GM12864 (cell line): ENCODE measurements around the gene NYAP2.

Experiments
- DNase-seq: peaks from one replicate; pipeline ENCODE4 v3.0.0-alpha.2; 2011; ENCODE audit warnings: low read depth
- H3K4me3 ChIP-seq: 2 replicates; pipeline ENCODE4 v1.5.1; 2011; ENCODE audit warnings: mild to moderate bottlenecking, low read depth, low read length, control low read depth
- TF ChIP-seq, protein P1 (sequence below): IDR thresholded peaks from 2 replicates; pipeline ENCODE4 v1.5.1; 2011; ENCODE audit warnings: low read depth, mild to moderate bottlenecking, moderate library complexity, low read length, control low read depth, inconsistent platforms; ENCODE audit errors: missing control alignments

The NYAP2 gene

GRCh38 chr2:225620227-225620626 lies 220.7 kb downstream of the NYAP2 start:
- DNase-seq: no peak
- TF ChIP-seq, protein P1, sequence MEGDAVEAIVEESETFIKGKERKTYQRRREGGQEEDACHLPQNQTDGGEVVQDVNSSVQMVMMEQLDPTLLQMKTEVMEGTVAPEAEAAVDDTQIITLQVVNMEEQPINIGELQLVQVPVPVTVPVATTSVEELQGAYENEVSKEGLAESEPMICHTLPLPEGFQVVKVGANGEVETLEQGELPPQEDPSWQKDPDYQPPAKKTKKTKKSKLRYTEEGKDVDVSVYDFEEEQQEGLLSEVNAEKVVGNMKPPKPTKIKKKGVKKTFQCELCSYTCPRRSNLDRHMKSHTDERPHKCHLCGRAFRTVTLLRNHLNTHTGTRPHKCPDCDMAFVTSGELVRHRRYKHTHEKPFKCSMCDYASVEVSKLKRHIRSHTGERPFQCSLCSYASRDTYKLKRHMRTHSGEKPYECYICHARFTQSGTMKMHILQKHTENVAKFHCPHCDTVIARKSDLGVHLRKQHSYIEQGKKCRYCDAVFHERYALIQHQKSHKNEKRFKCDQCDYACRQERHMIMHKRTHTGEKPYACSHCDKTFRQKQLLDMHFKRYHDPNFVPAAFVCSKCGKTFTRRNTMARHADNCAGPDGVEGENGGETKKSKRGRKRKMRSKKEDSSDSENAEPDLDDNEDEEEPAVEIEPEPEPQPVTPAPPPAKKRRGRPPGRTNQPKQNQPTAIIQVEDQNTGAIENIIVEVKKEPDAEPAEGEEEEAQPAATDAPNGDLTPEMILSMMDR: no peak

GRCh38 chr2:225630824-225631533 lies 231.5 kb downstream of the NYAP2 start:
- no peak for DNase-seq
- TF ChIP-seq, protein P1: no peak
- H3K4me3 ChIP-seq: no peak overlapping the region

More at GRCh38 chr2:225620227-225620626, 220.7 kb downstream of the NYAP2 start:
- H3K4me3 ChIP-seq: no peak overlapping the region

DNA sequence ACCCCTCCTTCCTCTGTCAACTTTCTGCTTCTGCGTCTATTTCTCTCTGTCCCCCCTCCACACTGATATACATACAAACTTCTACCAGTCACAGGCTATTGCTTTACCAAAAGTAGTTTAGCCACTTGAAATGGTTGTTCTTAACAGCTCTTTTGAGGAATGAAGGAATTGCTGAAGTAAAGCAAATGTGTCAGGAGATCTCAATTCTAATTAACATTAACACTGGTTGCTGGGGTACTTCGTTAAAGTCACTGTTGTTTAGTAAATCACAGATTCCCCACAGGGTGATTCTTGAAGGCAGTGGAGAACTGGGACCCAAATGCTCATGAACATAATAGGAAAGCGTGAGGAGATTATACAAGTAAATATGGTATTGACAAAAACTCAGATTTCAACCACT lies 232.8 kb downstream of the NYAP2 start:
- TF ChIP-seq, protein P1: no peak
- no peak for DNase-seq
- H3K4me3 ChIP-seq: no peak overlapping the region

DNA sequence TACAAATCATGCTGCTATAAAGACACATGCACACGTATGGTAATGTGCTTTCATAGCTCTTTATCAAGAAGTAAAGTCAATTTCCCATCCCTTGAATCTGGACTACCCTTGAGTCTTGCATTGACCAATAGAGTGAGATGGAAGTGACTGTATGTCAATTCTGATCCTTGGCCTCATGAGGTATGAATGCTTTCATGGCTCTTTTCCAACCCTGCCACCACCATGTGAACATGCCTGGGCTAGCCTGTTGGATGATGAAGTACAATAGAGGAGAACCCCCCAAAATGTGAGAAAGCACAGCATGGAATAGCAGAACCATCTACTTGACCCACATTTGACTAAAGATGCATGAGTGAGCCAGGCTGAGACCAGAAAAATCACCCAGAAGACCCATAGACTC lies 237.0 kb downstream of the NYAP2 start:
- H3K4me3 ChIP-seq: no peak overlapping the region
- no peak for DNase-seq
- TF ChIP-seq, protein P1: no peak

DNA sequence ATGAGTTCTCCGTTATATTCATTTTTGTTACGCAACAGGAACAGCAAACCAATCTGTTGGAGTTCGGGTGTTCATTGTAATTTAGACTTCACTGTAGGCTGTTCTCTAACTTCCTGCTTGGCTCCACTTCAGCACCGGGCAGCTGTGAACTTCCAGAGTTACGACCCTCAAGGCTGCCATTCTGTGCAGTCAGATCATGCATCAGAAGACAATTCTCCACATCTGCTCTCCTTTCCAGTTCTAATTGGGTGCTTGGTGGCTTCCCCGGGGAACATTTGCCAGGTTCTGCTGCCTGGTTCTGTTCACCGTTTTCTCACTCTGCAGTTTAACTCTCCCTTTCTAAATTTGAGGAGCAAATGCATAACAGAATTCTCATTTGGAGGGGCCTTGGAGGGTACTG lies 237.7 kb downstream of the NYAP2 start:
- no peak for DNase-seq
- TF ChIP-seq, protein P1: no peak

GRCh38 chr2:225640550-225640949 lies 241.0 kb downstream of the NYAP2 start:
- H3K4me3 ChIP-seq: no peak overlapping the region
- no peak for DNase-seq
- TF ChIP-seq, protein P1: no peak

More for the DNA sequence above, 237.7 kb downstream of the NYAP2 start:
- no peak overlapping the region for H3K4me3 ChIP-seq

GRCh38 chr2:225649274-225649673 lies 249.8 kb downstream of the NYAP2 start:
- DNase-seq: no peak
- TF ChIP-seq, protein P1: no peak
- no peak overlapping the region for H3K4me3 ChIP-seq
